Mesenchymal stem cell (in vitro differentiated cells and primary cell): ENCODE measurements around the gene SPDYE1.

Source experiments
- DNase-seq: peaks from one replicate; pipeline ENCODE4 v3.0.0-alpha.2; 2013
- H2AFZ ChIP-seq: one replicate; pipeline ENCODE4 v1.6.1; 2013; ENCODE audit warnings: low read depth, mild to moderate bottlenecking, control low read depth, inconsistent platforms, low read length, moderate library complexity
- H2AK5ac ChIP-seq: 2 replicates; pipeline ENCODE4 v1.6.1; 2013; ENCODE audit warnings: low read length, moderate library complexity, mild to moderate bottlenecking, inconsistent platforms; ENCODE audit not compliant: severe bottlenecking
- H2BK120ac ChIP-seq: one replicate; pipeline ENCODE4 v1.6.1; 2013; ENCODE audit warnings: low read depth, mild to moderate bottlenecking, inconsistent platforms, low read length, moderate library complexity
- H2BK12ac ChIP-seq, 2 experiments: one replicate each; pipeline ENCODE4 v1.6.1; 2013; ENCODE audit warnings: inconsistent platforms in 2 of 2, low read length in 2 of 2, mild to moderate bottlenecking in 2 of 2, moderate library complexity in 2 of 2, control low read depth in 1 of 2
- H2BK15ac ChIP-seq: one replicate; pipeline ENCODE4 v1.6.1; 2013; ENCODE audit warnings: mild to moderate bottlenecking, low read depth, inconsistent platforms; ENCODE audit not compliant: poor library complexity, severe bottlenecking
- H2BK5ac ChIP-seq: 2 replicates; pipeline ENCODE4 v1.6.1; 2013; ENCODE audit warnings: low read depth, mild to moderate bottlenecking, low read length, control low read depth, inconsistent platforms; ENCODE audit not compliant: poor library complexity, severe bottlenecking
- H3K14ac ChIP-seq, 2 experiments: one replicate each; pipeline ENCODE4 v1.6.1; 2013; ENCODE audit warnings: inconsistent platforms in 2 of 2, low read length in 2 of 2, control low read depth in 1 of 2, mild to moderate bottlenecking in 1 of 2, moderate library complexity in 1 of 2
- H3K18ac ChIP-seq, 2 experiments: one replicate each; pipeline ENCODE4 v1.6.1; 2013; ENCODE audit warnings: inconsistent platforms in 2 of 2, low read length in 2 of 2, control low read depth in 1 of 2, low read depth in 1 of 2, mild to moderate bottlenecking in 1 of 2
- H3K23ac ChIP-seq, 2 experiments: one replicate each; pipeline ENCODE4 v1.6.1; 2013; ENCODE audit warnings: inconsistent platforms in 2 of 2, low read length in 2 of 2, mild to moderate bottlenecking in 2 of 2, moderate library complexity in 2 of 2, control low read depth in 1 of 2
- H3K27ac ChIP-seq: 2 replicates; pipeline ENCODE4 v1.5.1; 2013; ENCODE audit warnings: mild to moderate bottlenecking, moderate library complexity, low read length, control low read depth, inconsistent platforms; ENCODE audit not compliant: poor library complexity, severe bottlenecking
- H3K27me3 ChIP-seq, 2 experiments: 2 replicates each; pipeline versions ENCODE4 v1.6.1 to v1.7.0; 2013; ENCODE audit warnings: low read length in 2 of 2, mild to moderate bottlenecking in 2 of 2, moderate library complexity in 2 of 2, control low read depth in 1 of 2, inconsistent platforms in 1 of 2; ENCODE audit not compliant: control insufficient read depth in 1 of 2, insufficient read depth in 1 of 2
- H3K36me3 ChIP-seq, 2 experiments: 2 replicates each; pipeline versions ENCODE4 v1.6.1 to v1.7.0; 2013; ENCODE audit warnings: low read length in 2 of 2, control low read depth in 1 of 2, inconsistent platforms in 1 of 2, low read depth in 1 of 2, mild to moderate bottlenecking in 1 of 2; ENCODE audit not compliant: insufficient read depth in 2 of 2, control insufficient read depth in 1 of 2
- H3K4ac ChIP-seq, 2 experiments: one replicate each; pipeline ENCODE4 v1.6.1; 2013; ENCODE audit warnings: inconsistent platforms in 2 of 2, low read length in 2 of 2, mild to moderate bottlenecking in 2 of 2, moderate library complexity in 2 of 2, control low read depth in 1 of 2, low read depth in 1 of 2
- H3K4me1 ChIP-seq: 2 replicates; pipeline ENCODE4 v1.6.1; 2013; ENCODE audit warnings: low read depth, low read length, control low read depth; ENCODE audit not compliant: control insufficient read depth, insufficient read depth
- H3K4me2 ChIP-seq: 2 replicates; pipeline ENCODE4 v1.6.1; 2013; ENCODE audit warnings: low read length, mild to moderate bottlenecking, inconsistent platforms; ENCODE audit not compliant: poor library complexity, severe bottlenecking
- H3K4me3 ChIP-seq, 2 experiments: 2 replicates each; pipeline versions ENCODE4 v1.5.1 to v1.7.0; 2013; ENCODE audit warnings: low read length in 2 of 2, mild to moderate bottlenecking in 2 of 2, control low read depth in 1 of 2, low read depth in 1 of 2; ENCODE audit not compliant: insufficient read depth in 1 of 2
- H3K79me1 ChIP-seq: replicated peaks from 2 replicates; pipeline ENCODE4 v1.6.1; 2013; ENCODE audit warnings: mild to moderate bottlenecking, control low read depth, low read length, inconsistent platforms; ENCODE audit not compliant: poor library complexity, severe bottlenecking
- H3K9ac ChIP-seq: 2 replicates; pipeline ENCODE4 v1.7.0; 2013; ENCODE audit warnings: mild to moderate bottlenecking, low read length, moderate library complexity
- H3K9me3 ChIP-seq: 2 replicates; pipeline ENCODE4 v1.7.0; 2013; ENCODE audit warnings: mild to moderate bottlenecking, low read length; ENCODE audit not compliant: control insufficient read depth
- H4K8ac ChIP-seq: one replicate; pipeline ENCODE4 v1.6.1; 2013; ENCODE audit warnings: inconsistent platforms, mild to moderate bottlenecking, low read length, moderate library complexity
- H4K91ac ChIP-seq: one replicate; pipeline ENCODE4 v1.6.1; 2013; ENCODE audit warnings: mild to moderate bottlenecking, low read length, inconsistent platforms
- WGBS: methylation state at CpG from one replicate; pipeline ENCODE4 v1.1.7; 2013; ENCODE audit warnings: mixed read lengths; 5-methylcytosine and 5-hydroxymethylcytosine counted together

SPDYE1 gene

GRCh38 chr7:44057181-44057848 lies 59.6 kb downstream of the SPDYE1 start:
- Histone ChIP-seq H3K27me3 (no peaks in the 10 kb centered on the region), H2BK15ac (no peak overlapping the region), H2BK120ac (no peak overlapping the region), H3K4me1 (no peaks in the 10 kb centered on the region), H3K79me1 (peaks cover 39% of the 10 kb centered on the region), H3K9ac (no peak overlapping the region), H2BK12ac (no peak overlapping the region), H2BK5ac (no peak overlapping the region), H3K23ac (no peak overlapping the region), H3K4ac (no peak overlapping the region), H3K4me3 (no peak overlapping the region), H3K18ac (no peak overlapping the region), H3K36me3 (peaks cover 73 to 96% of the 10 kb centered on the region in 2 experiments), H2AFZ (no peak overlapping the region), H2AK5ac (no peak overlapping the region), H4K91ac (no peak overlapping the region), H3K9me3 (no peaks in the 10 kb centered on the region), H3K14ac (no peak overlapping the region), H4K8ac (no peak overlapping the region), H3K4me2 (no peak overlapping the region), H3K27ac (no peak overlapping the region)
- WGBS = 94% methylated on average over 11 of the region's 11 CpGs
- no peak for DNase-seq

- Histone ChIP-seq H3K4me2 (no peak overlapping the region), H3K4me1 (peaks cover 3% of the 10 kb centered on the region), H3K23ac (no peak overlapping the region), H3K4me3 (peak overlapping the region in 1 of 2 experiments; percentile 2), H3K9me3 (no peaks in the 10 kb centered on the region), H3K79me1 (peaks cover 33% of the 10 kb centered on the region), H2BK12ac (no peak overlapping the region), H2BK5ac (no peak overlapping the region), H2AFZ (no peak overlapping the region), H3K18ac (no peak overlapping the region), H2BK120ac (no peak overlapping the region), H3K27me3 (no peaks in the 10 kb centered on the region), H3K14ac (no peak overlapping the region), H3K27ac (no peak overlapping the region), H3K9ac (no peak overlapping the region), H2AK5ac (no peak overlapping the region), H4K8ac (no peak overlapping the region), H3K4ac (no peak overlapping the region), H4K91ac (no peak overlapping the region), H3K36me3 (peaks cover 72 to 90% of the 10 kb centered on the region in 2 experiments), H2BK15ac (no peak overlapping the region)
- WGBS = 94% methylated on average over 29 of the region's 30 CpGs
- DNase-seq = no peak
Measured at GRCh38 chr7:44057849-44058758, 60.4 kb downstream of the SPDYE1 start.

GRCh38 chr7:44058759-44059218 lies 61.1 kb downstream of the SPDYE1 start:
- H2BK5ac ChIP-seq = no peak overlapping the region
- H3K27ac ChIP-seq = no peak overlapping the region
- H2AFZ ChIP-seq = no peak overlapping the region
- no peak overlapping the region for H3K9ac ChIP-seq
- H3K36me3 ChIP-seq = peaks cover 72 to 85% of the 10 kb centered on the region in 2 experiments
- no peak overlapping the region for H3K23ac ChIP-seq
- H2AK5ac ChIP-seq = no peak overlapping the region
- no peak overlapping the region for H4K8ac ChIP-seq
- H3K9me3 ChIP-seq = no peaks in the 10 kb centered on the region
- H3K27me3 ChIP-seq = no peaks in the 10 kb centered on the region
- no peak for DNase-seq
- over 99% methylated on average over 7 of the region's 7 CpGs for WGBS
- H3K4me1 ChIP-seq = peaks cover 5% of the 10 kb centered on the region
- no peak overlapping the region for H3K4me3 ChIP-seq
- H3K79me1 ChIP-seq = peaks cover 32% of the 10 kb centered on the region
- H4K91ac ChIP-seq = no peak overlapping the region
- no peak overlapping the region for H3K18ac ChIP-seq
- H2BK120ac ChIP-seq = no peak overlapping the region
- no peak overlapping the region for H3K14ac ChIP-seq
- no peak overlapping the region for H3K4me2 ChIP-seq
- H3K4ac ChIP-seq = no peak overlapping the region
- no peak overlapping the region for H2BK12ac ChIP-seq
- no peak overlapping the region for H2BK15ac ChIP-seq
